Prostate gland (tissue), 2 donors: ENCODE data around the gene BOD1L1.

ENCODE experiments used
- CTCF ChIP-seq, 4 experiments: fragments of 200-600 bp in 2 of 4; fragments of 450-650 bp in 2 of 4; sonication (generic) in 2 of 4; IDR thresholded peaks; 1 replicate in 3 of 4; 2 replicates in 1 of 4; pipeline ENCODE4 v1.5.1; 2016 to 2019; ENCODE audit warnings: antibody characterized with exemption in 4 of 4, mild to moderate bottlenecking in 2 of 4, moderate library complexity in 2 of 4
- POLR2A ChIP-seq: fragments of 450-650 bp; IDR thresholded peaks from one replicate; pipeline ENCODE4 v1.6.1; 2016; ENCODE audit warnings: antibody characterized with exemption, mild to moderate bottlenecking

- TF ChIP-seq CTCF (IDR thresholded peaks at IDR 0.05) = no peak
- TF ChIP-seq POLR2A = no peak
Observed at GRCh38 chr4:13673167-13673566, 45.6 kb upstream of the BOD1L1 start.
